HG03457 (cell line): ENCODE data around the gene JAG1.

Experiments
- ATAC-seq: cut with Tn5 transposase; IDR thresholded peaks from one replicate; pipeline ENCODE4 v1.9.1; 2021; ENCODE audit warnings: moderate number of reproducible peaks; ENCODE audit not compliant: unreplicated experiment

Gene JAG1

GRCh38 chr20:10673842-10674683, at the start of gene JAG1:
JAG1 (minus strand) TSS chr20:10673999; CDS start chr20:10673530, 469 bp downstream.
- peak; percentile 50 for ATAC-seq

GRCh38 chr20:10721976-10722375, 48.2 kb upstream of the JAG1 start:
- ATAC-seq, result no peak

- ATAC-seq, result no peak
Measured at GRCh38 chr20:10721137-10721896, 47.5 kb upstream of the JAG1 start.

GRCh38 chr20:10720565-10720964, 46.8 kb upstream of the JAG1 start:
- no peak for ATAC-seq

DNA sequence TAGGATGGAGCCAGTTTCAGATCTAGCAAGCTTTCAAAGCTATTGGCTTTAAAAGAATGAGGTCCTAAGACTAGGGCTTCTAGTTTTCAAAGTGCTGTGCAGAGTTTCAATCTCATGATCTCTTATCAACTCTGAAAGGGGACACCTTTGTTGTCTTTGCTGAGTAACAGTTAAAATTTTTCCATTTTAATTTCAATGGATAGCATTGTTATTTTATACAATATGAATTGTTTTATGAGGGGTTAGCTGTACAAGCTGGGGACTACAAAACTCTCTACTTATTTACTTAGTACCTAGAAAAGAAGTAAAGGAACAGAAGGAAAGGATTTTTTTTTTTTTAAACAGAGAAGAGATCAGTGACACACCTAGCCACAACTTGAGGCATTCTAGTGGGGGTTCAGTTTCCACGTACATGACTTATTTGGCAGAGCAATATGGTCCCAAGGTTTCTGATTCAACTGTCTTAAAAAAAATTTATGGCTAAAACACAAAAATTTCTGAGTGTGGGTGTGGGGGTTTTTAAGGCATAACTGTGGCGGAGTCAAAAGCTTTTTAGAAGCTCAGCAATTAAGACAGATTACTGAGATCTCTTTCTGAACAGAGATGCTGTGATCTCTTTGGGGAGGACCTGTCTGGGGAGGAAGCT, 46.1 kb upstream of the JAG1 start:
- ATAC-seq, result no peak

DNA sequence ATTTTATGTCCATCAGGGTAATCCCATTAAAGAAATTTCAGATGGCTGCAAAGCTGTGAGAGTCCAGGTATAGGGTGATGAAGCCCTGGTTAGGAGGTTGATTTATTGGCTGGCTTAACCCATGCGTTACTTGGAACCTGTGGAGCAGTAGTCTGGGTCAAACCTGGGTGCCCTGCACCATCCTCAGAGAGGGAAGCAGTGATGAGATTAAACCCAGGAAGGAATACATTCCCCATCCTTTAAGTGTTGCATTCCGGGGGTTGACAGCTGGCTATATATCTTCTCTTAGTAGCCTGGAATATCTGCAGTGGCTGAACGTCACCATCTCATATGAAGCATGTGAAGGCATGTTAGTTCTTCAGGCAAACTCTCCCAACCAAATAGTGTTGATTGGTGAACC, 44.9 kb upstream of the JAG1 start:
- no peak for ATAC-seq

- ATAC-seq, result no peak
Measured at GRCh38 chr20:10716855-10717254, 43.1 kb upstream of the JAG1 start.

DNA sequence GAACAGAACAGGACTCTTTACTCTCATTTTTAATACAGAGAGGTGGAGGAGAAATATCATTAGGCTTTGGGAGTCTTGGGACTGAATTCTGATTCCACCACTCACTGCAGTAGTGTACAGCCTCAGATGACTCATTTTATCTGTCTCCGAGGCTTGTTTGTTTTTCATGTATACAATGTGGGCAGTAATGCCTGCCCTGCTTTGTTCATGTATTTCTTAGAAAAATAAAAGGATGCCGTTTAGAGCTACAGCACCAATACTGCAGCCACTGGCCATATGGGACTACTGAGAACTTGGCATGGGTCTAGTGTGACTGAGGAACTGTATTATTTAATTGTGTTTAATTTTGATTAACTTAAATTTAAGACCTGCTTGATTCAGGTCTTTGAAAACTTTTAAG, 41.2 kb upstream of the JAG1 start:
- no peak for ATAC-seq

GRCh38 chr20:10714236-10714975, 40.6 kb upstream of the JAG1 start:
- ATAC-seq, result peak; percentile 48

- ATAC-seq, result no peak
Measured at GRCh38 chr20:10713161-10713560, 39.4 kb upstream of the JAG1 start.

- no peak for ATAC-seq
Measured at GRCh38 chr20:10711903-10712451, 38.2 kb upstream of the JAG1 start.

DNA sequence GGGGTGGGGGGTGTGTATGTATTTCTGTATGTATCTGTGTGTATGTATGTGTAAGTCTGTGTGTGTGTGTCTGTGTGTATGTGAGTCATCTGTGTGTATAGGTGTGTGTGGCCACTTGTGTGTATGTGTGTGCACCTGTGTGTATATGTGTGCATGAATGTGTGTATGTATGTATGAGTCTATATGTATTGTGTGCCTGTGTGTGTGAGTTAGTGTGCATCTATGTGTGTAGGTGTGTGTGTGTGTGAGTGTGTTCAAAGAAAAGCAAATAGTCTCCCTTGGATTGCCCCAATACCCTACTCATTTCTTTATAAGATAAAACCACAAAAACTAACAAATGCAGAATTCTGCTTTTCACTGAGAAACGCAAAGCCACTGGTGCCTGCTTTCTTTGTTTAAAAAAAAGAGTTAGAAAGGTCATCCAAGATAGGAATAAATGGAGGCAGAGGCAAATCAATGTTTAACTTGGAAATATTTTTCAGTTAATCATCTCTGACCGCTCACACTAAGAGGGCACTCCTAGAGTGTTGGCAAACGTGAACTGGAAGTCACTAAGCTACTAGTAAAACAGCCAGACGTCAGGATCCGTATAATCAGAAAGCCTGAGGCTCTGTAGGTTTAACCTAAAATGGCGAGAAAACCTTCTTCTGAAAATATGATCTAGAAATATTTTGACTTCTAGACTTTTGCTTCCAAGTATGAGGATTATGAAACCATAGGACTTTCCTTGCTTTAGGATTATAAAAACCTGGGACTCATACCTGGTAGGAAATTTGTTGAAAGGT, 37.4 kb upstream of the JAG1 start:
- ATAC-seq, result no peak

DNA sequence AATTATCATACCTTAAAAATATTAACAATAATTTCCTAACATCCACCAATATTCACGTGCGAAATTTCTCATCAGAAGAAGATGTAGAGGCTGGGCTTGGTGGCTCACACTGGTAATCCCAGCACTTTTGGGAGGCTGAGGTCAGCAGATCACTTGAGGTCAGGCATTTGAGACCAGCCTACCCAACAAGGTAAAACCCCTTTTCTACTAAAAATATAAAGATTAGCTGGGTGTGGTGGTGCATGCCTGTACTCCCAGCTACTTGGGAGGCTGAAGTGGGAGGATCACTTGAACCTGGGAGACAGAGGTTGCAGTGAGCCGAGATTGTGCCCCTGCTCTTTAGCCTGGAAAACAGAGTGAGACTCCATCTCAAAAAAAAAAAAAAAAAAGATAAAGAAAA, 36.1 kb upstream of the JAG1 start:
- ATAC-seq, result no peak

- no peak for ATAC-seq
Measured at GRCh38 chr20:10708351-10709185, 34.8 kb upstream of the JAG1 start.

- no peak for ATAC-seq
Measured at GRCh38 chr20:10707791-10708190, 34.0 kb upstream of the JAG1 start.

GRCh38 chr20:10707068-10707467, 33.3 kb upstream of the JAG1 start:
- no peak for ATAC-seq

DNA sequence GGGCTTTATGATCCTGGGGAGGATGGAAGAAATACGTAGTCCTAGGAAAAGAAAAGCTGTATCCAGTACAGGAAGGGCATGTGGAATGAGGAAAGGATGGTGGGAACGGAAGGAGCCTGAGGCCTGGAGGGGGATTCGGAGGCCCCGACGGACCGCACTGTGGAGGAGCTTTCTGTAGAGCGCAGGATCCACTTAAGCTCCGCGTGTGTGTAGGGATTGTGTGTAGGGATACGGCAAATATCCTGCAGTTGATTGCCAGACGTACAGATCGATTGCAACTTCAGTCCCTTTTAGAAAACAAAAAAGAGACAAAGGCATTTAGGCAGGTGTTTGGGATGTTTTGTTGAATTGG, 32.6 kb upstream of the JAG1 start:
- ATAC-seq, result no peak

GRCh38 chr20:10705801-10706459, 32.1 kb upstream of the JAG1 start:
- ATAC-seq, result no peak

- no peak for ATAC-seq
Measured at GRCh38 chr20:10701607-10702006, 27.8 kb upstream of the JAG1 start.
